ENCODE data around the gene CEP290.

GRCh38 chr12:88150063-88150462, 8.2 kb upstream of the CEP290 start:
- TF ChIP-seq, protein P1, sequence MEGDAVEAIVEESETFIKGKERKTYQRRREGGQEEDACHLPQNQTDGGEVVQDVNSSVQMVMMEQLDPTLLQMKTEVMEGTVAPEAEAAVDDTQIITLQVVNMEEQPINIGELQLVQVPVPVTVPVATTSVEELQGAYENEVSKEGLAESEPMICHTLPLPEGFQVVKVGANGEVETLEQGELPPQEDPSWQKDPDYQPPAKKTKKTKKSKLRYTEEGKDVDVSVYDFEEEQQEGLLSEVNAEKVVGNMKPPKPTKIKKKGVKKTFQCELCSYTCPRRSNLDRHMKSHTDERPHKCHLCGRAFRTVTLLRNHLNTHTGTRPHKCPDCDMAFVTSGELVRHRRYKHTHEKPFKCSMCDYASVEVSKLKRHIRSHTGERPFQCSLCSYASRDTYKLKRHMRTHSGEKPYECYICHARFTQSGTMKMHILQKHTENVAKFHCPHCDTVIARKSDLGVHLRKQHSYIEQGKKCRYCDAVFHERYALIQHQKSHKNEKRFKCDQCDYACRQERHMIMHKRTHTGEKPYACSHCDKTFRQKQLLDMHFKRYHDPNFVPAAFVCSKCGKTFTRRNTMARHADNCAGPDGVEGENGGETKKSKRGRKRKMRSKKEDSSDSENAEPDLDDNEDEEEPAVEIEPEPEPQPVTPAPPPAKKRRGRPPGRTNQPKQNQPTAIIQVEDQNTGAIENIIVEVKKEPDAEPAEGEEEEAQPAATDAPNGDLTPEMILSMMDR (IDR thresholded peaks at IDR 0.05): no peak
- TF ChIP-seq POLR2A (IDR thresholded peaks at IDR 0.05): no peak

Data from thyroid gland (tissue), 4 donors.